GM21786 (cell line): Measurements from ENCODE around the gene CFAP251.

Experiments
- ATAC-seq: cut with Tn5 transposase; IDR thresholded peaks from one replicate; pipeline ENCODE4 v1.9.1; 2021; ENCODE audit not compliant: unreplicated experiment

CFAP251 gene

DNA sequence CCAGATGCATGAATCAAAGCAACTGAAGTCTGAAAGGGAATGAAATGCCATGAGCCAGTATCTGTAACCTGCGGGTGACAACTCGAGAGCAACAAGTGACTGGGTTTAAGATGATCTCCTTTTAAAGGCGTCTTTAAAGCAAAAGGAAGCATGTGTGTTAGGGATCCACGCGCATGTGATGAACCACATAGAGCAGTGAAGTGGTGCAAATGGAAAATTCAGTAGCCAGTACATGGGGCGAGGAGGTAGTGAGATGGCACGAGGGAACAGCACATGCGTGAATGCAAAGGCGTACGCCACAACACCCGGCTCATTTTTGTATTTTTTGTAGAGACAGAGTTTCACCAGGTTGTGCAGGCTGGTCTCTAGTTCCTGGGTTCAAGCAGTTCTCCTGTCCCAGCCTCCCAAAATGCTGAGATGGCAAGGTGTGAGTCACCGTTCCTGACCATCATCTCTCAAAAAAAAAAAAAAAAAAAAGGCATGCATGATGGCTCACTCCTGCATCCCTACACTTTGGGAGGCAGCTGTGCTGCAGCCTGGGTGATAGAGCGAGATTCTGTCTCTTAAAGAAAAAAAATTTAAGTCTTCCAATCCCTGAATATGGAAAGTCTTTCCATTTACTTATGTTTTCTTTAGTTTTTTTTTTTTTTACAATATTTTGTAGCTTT, 78.7 kb downstream of the CFAP251 start:
- ATAC-seq: no peak

DNA sequence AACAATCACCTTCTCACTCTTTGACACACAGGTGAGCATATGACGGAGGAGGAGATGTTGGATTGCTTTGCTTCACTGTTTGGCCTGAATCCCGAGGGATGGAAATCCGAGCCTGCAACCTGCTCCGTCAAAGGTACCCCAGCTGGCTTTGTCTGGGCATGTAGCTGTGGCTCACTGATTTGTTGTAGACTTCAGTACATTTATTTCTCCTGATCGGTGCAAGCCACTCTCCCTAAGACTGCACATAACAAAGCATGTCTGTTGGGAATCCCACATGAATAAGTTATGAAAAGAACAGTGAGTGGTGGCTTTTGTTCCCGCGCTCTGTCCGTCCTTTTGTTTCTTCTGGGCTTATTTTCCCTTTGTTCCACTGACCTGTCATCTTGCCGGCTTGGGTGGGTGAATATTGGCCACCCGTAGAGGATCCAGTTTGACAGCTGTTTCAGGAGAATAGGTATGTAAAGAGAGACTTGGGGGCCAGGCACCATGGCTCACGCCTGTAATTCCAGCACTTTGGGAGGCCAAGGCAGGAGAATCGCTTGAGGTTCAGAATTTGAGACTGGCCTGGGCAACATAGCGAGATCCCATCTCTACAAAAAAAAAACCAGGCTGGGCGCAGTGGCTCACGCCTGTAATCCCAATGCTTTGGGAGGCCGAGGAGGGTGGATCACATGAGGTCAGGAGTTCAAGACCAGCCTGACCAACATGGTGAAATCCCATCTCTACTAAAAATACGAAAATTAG, 83.2 kb downstream of the CFAP251 start:
- ATAC-seq: no peak

DNA sequence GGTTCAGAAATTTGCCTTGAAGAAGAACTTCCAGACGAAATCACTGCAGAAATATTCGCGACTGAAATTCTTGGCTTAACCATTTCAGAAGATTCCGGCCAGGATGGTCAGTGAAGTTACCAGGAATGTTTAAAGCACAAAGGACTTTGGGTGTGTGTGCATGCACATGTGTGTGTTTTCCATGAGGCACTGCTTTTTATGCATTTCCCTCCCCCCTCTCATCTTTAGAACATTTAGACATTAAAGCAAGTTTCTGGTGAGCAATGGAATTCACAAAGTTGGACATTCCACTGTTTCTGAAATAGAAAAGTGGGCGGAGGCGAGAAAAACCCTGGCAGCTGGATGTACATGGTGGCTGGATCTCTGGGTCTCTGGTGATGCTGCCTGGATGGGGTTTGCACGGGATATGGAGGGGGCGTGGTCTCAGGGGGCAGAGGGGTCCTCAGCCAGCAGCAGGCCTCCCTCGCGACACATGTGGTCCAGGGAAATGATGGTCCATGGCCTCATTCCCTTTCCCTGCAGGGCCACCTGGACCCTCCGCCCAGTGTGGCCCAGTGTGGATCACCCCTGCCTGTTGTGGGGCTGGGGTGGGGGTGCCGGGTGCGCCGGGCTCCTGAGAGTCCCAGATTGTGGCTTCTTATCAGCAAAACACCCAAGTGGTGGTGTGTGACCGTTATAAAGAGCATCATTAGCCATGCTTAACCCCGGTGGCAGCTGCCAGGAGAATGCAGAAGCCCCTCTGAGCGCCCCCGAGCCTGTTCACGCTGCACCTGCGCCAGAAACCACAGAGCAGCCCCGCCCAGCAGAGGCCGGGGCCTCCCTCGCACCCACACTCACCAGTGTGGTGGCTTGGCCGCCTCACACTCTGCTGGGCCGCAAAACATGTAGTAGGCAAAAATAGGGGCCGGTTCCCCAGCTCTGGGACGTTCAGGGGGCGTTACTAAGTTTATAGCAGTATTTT, 85.5 kb downstream of the CFAP251 start:
- peak; percentile 50 for ATAC-seq

DNA sequence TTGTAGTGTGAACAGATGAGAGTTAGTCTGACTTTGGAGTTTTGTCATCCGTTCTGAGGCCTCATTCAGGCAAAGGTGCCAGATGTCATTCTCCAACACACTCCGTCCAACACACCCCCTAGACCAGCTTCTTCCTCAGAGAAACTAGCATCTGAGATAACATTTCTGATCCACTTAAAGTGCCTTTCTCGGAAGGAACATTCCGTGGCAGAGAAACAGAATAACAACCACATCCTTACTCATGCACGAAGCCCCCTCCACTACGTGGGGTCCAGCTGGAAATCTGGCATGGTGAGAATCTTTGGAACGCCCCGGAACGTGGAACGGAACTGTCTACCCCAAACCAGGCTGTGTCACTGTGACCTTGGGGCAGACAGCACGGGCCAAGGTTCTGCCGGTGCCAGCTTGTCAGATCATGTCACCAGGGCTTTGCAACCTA, 86.3 kb downstream of the CFAP251 start:
- ATAC-seq: no peak

DNA sequence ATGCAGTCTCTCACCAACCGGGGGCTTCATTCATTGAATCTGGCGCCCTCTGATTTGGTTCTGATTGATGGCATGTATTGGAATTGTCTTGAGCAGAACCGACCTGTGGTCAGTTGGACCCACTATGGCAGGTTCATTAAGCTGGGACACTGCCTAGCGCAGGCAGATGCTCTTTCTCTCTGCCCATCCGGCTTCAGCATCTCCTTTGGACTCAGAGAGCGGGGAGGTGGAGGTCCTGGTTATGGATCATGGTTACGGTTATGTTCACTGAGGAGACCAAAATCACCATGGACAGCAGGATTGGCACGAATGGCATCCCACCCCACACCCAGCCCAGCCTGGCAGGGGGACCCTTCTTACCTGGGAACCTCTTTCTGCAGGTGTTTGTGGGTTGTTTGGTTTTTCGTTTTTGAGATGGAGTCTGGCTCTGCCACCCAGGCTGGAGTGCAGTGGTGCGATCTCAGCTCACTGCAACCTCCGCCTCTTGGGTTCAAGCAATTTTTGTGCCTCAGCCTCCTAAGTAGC, 86.9 kb downstream of the CFAP251 start:
- no peak for ATAC-seq

DNA sequence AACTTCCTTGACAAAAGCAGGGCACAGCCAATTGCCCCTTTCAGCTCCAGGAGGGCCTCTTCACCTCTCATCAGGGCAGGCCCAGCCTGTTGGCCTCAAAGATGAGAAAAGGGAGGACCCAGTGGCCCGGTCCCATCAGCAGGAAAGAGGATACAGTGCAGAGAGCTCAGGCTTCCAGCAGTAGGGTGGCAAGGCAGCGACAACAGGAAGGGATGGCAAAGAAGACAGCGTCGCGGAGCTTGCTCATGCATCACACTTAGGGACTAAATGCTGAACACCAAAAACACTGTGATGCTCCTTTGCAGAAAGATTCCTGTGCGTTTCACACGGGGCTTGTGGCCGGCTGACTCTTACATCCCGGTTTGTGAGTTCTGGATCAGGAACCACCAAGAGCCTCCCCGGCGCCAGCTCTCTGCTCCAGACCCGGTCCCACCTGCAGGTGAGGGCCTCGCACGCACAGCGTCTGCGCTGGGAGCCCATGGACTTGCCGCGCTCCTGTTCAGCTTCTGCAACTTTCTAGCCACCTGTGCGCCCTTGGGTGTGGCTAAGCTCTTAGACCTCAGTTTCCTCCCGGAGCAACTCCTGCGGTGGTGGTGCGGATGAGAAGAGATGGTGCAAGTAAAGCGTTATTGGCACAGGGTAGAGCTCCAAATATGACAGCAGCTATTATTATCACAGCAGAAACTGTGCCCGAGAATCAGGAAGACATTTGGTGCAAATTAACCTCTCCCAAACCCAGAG, 88.0 kb downstream of the CFAP251 start:
- no peak for ATAC-seq

DNA sequence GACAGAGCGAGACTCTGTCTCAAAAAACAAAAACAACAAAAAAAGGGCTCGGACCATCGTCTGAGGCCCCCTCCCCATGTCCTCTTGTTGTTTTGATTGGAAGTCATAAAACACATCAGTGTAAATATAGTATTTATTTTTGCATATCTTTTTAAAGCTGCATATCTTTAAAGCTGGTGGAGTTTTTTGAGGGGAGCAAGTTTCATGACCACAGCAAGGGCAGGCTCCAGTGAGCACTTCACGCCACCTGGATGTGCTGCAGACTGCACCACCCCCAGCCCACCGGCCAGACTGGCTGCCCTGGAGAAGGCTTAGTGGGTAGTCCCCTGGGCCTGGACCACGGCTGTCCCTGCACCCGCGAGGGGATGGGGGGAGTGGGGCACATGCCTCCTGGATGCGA, 91.3 kb downstream of the CFAP251 start:
- ATAC-seq: no peak

DNA sequence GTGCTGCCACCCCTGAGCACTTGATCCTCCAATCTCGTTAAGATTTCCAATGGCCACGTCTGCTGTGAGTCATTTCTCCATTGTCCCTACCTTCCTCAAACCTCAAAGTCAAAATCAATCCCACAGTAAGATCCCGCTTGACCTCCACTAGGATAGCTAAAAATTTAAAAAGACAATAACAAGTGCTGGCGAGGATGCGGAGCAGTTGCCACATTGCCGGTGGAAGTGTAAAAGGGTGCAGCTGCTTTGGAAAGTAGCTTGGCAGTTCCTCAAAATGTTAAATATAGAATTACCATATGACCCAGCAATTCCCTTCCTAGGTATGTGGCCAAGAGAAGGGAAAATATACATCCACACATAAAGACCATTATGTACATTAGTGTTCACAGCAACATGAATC, 93.8 kb downstream of the CFAP251 start:
- ATAC-seq: no peak

DNA sequence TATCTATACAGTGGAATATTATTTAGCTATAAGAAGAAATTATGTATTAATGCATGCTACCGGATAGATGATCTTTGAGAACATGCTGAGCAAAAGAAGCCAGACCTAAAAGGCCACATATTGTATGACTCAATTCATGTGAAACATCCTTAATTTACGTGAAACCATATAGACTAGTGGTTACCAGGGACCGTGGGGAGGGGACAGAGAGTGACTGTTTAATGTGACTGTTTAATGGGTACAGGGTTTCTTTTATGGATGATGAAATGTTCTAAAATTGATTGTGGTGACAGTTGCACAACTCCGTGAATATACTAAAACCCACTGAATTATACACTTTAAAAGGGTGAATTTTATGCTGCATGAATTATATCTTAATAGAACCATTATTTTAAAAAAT, 94.7 kb downstream of the CFAP251 start:
- no peak for ATAC-seq

DNA sequence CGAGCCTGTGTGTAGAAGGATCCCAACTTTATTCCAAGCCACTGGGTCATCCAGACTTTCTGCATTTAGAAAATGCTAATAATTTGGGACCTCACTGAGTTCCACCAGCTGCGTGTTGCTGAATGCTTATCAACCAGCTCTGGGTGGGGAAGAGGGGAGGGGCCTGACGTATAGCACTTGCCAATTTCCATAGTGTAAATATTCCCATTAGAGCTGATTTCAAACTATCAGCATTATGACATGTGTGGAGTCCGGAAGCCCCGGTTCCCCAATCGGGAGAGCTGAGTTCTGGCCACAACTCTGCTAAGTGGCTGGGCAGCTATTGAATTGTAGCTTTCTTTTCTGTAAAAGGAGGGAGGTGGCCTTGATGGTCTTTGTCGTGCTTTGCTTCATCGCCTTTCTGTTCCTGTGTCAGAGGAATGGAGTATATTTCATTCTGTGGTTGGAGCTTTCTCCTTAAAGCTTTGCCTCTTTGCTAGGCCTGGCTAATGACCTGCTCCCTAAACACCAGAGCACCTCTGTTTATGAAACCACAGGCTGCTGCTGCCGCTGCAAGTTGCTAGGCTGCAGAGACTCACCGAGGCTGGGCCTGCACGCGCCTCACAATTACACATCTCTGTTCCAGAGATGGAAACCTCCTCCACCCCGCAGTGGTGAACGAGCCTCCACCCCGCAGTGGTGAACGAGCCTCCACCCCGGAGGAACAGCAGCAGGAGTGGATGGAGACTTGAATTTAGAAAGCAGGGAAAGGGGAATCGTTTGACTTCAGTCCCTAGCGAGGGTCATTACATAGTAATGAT, 95.6 kb downstream of the CFAP251 start:
- no peak for ATAC-seq

DNA sequence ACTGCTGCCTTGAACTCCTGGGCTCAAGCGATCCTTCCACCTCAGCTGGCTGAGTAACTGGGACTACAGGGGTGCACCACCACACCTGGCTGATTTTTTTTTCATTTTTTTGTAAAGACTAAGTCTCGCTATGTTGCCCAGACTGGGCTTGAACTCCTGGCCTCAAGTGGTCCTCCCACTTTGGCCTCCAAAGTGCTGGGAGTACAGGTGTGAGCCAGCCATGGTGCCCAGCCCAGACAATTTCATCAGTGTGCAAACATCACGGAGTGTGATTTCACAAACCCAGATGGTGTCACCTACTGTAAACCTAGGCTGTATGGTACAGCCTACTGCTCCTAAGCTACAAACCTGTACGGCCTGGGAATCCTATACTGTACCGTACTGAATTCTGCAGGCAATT, 96.4 kb downstream of the CFAP251 start:
- no peak for ATAC-seq

DNA sequence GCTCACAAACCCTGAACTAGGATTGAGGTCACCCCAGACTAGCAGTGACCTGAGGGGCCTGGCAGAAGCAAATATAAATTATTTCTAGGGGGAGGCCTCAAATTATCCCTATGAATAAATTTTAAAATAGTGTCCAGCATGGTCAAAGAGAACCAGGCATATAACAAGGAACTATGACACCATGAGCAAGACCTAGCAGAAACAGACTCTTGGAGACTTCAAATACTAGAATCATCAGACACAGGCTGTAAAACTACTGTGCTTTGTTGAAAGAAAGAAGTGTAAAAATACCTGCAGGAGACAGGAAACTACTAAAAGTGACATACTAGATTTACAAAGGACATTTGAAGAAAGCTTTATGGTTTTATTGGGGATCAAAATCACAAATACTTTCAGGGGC, 100.1 kb downstream of the CFAP251 start:
- no peak for ATAC-seq

DNA sequence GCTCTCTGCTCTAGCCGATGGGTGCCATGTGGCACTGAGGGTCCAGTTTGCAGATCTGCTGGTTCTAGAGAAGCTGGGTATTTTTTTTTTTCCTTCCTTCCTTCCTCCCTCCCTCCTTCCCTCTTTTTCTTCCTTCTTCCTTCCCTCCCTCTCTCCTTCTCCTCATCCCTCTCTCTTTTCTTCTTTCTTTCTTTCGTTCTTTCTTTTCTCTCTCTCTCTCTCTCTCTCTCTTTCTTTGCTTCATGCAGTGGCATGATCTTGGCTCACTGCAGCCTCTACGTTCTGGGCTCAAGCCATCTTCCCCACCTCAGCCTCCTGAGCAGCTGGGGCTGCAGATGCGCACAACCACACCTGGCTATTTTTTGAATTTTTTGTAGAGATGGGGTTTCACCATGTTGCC, 100.5 kb downstream of the CFAP251 start:
- no peak for ATAC-seq

DNA sequence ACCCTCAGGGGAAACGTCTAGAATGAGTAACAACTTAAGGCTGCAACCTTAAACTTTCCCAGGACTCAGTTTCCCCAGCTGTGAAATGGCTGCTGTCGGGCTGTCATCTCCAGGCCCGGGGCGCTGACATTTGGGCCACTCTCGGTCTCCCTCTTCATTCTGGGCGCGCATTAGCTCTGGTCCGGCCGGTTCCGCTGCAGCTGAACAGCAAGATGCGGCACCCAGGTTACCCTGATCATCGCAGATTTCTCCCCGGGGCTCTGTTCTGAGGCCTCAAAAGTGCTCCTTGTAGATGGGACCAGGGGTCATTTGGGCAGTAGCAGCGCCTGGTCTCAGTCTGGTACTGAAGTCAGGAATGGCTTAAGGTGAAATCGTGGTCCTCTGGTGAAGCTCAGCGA, 102.4 kb downstream of the CFAP251 start:
- ATAC-seq: no peak

DNA sequence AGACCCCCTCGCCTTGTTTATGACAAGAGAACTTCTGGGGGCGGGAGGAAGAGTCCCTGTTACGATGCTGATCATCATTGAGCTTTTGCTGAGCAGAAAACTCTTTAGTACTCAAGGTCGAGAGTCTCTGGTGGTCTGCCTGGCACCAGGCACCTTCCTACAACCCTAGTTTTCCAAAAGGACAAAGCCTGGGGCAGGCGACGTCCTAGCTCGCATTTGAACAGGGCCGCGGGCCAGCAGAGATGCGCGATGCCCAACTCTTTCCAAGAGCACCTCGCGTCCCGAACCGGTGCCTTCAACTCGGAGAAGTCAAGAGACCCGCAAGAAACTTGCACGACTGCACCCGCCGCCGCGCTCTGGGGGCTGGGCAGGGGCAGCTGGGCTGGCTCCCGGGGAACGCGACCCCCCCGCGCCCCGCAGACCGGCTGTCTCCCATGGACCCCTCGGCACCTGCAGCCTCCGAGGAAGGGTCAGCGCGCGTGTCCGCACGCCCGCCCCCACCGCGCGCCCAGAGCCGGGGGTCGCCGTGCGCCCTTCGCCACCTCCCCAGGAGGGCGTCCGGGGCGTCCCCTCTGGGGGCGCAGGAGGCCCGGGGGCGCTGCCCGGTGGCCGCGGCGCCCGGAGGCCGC, 102.9 kb downstream of the CFAP251 start:
- no peak for ATAC-seq

DNA sequence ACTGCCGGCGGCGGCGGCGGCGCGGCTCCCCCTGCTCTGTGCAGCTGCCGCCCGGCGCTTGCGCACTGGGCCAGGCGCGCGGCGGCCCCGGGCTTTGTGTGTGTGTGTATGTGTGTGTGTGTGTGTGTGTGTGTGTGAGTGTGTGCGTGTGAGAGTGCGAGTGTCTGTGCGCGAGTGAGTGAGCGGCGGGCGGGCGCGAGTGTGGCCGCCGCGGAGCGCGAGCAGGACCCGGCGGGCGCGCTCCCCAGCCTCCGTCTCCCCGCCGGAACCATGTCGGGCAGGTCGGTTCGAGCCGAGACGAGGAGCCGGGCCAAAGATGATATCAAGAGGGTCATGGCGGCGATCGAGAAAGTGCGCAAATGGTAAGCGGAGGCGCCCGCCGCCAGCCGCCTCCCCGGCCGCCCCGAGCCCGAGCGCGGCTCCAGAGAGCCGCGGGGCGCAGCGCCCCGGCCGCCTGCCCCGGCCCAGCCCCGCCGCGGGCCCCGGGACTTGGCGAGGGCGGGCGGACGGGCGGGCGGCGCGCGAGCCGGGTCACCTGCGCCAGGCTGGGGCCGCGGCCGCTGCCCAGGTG, 103.5 kb downstream of the CFAP251 start, which contains the start of gene BCL7A:
BCL7A (plus strand) TSS at position 63 of the 571 bp plus-strand sequence; CDS start at position 271, 208 bp downstream.
- no peak for ATAC-seq

DNA sequence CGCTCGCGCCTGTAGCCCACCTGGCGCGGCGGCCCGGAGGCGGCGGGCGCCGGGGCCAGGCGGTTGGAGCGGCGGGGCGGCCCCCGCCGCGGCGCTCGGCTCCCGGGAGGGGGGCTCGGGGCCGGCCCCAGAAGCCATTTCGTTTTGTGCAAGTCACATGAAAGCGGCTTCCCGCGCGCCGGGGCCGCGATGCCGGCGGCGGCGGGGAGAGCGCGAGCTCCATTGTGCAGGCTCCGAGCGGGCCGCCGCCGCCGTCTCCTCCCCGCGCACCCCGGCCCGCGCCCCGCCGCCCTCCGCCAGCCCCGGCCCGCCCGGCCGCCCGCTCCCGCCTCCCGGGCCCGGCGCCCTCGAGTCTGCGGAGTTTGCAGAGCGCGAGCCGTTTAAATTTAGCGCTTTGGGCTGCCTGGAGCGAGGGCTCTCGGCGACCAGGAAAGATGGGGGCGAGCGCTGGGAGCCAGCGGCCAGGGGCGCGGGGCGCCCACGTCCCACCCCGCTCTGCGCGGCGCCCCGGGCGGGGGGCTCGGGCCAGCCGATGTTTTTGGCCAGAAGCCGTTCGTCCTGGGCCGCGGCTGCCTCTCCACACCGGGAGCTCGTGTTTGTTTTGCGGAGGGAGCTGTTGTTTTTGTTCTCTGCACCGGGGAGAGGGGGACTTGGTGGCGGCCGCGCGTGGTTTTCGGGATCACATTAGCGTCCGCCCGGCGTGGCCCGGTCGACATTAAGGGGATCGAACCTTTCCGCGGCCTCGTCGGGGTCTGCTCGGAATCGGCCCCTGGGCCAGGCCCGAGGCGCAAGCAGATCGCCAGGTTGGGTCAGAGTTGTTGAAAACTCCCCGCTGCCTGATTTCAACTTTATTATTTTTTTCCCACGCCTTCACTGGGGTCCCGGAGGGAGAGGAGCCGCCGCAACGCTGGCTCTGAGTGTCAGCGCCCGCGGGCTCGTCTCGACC, 104.3 kb downstream of the CFAP251 start:
- no peak for ATAC-seq
